Skeletal muscle cell (primary cell): Measurements from ENCODE around the gene QRSL1.

ENCODE experiments used
- DNase-seq: peaks from one replicate; pipeline ENCODE4 v3.0.0-alpha.2; 2010; ENCODE audit warnings: low read depth
- H3K4me3 ChIP-seq: 2 replicates; pipeline ENCODE4 v1.5.1; 2011; ENCODE audit warnings: low read depth, mild to moderate bottlenecking, control low read depth, low read length, moderate library complexity

QRSL1 gene

GRCh38 chr6:106715922-106716321 lies 86.5 kb downstream of the QRSL1 start:
- no peak overlapping the region for H3K4me3 ChIP-seq
- DNase-seq = no peak

- no peak for DNase-seq
- H3K4me3 ChIP-seq = no peak overlapping the region
Observed at GRCh38 chr6:106716966-106717365, 87.6 kb downstream of the QRSL1 start.
